HG02642 (cell line): Measurements from ENCODE around the gene ITPK1.

Experiments
- ATAC-seq: cut with Tn5 transposase; IDR thresholded peaks from one replicate; pipeline ENCODE4 v1.9.1; 2021; ENCODE audit warnings: mild to moderate bottlenecking; ENCODE audit not compliant: unreplicated experiment, poor library complexity

ITPK1 gene

DNA sequence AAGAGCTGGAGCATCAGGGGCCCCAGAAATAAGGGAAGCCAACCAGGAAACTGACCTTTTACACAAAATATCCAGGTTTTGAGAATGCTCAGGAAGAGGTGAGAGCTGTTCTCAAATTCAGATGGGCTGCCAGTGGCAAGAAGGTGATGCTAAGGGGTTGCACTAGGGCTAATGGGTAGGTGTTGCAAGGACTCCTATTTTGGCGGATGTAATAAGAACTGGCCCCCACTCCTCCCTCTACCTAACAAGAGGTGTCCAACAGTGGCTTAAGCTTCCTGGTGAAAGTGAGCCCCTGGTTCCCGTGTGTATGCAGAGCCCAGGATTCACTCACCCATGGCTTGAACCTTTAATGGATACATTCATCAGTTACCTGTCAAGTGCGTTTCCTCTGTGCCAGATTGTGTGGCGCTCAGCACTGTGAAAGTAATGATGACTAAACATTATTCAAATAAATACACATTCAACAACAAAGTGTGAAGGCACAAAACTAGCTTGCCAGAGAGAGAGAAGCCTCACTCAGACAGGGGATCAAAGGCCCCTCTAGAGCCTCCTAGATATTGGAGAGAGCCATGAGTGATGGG lies 193.5 kb downstream of the ITPK1 start:
- no peak for ATAC-seq

DNA sequence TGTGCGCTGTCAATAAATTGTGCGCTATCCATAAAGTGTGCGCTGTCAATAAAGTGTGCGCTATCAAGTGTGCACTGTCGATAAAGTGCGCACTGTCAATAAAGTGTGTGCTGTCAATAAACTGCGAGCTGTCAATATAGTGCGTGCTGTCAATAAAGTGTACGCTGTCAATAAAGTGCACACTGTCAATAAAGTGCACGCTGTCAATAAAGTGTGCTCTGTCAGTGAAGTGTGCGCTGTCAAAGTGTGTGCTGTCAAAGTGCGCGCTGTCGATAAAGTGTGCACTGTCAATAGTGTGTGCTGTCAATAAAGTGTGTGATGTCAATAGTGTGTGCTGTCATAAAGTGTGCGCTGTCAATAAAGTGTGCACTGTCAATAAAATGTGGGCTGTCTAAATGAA lies 195.7 kb downstream of the ITPK1 start:
- ATAC-seq, result no peak

DNA sequence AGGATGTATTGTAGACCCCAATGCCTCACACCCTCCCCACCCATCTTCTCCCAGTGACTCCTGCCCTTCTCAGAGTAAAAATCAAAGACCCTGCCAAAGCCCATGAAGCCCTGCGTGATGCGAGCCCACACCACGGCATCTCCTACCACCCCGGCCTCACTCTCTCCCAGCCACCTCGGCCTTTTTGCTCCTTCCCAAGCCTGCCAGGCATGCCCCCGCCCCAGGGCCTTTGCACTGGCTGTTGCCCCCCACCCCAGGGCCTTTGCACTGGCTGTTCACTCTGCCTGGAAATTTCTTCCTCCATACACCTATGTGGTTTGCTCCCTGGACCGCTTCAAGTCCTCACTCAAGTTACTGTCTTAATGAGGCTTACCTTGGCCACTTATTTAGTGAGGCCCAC lies 197.8 kb downstream of the ITPK1 start:
- no peak for ATAC-seq

DNA sequence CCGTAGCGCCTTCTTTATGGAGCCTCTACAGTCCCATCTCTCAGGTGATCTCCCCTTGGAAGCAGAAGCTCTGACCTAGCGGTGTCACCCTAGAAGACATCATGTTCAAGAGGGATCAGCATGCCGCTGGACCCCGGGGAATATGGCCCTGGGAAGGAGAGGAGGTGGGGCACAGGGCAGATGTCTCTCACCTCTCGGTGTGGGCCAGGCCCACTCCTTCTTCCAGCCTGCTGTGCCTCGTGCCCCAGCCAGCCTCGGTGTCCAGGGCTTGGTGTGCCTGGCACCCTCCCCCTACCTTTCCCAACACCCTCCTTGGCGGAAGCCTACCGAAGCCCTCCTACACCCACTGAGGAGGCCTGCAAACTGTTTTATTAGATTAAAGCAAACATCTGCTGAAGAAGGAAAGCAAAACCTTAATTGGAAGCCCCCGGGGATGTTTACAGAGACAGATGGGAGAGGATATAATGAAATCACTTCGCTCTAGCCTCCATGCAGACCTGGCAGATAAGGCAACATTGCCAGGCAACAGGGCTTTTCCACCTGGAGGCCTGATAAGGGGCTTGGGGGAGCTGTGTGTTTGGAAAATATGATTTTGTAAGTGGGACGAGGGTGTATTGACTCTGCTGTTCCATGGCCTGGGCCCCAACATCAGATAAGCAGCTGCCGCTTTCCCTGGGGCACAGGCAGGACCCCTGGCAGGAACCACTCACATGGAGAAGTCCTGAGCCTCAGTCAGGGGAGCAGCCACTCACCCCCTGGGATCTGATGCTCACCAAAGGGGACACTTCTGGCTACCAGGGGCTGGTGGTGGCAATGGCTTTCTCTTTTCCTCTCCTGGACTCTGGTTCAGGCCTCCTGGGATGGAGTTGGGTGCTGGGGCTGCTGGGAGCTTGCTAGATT lies 198.4 kb downstream of the ITPK1 start:
- ATAC-seq, result no peak

DNA sequence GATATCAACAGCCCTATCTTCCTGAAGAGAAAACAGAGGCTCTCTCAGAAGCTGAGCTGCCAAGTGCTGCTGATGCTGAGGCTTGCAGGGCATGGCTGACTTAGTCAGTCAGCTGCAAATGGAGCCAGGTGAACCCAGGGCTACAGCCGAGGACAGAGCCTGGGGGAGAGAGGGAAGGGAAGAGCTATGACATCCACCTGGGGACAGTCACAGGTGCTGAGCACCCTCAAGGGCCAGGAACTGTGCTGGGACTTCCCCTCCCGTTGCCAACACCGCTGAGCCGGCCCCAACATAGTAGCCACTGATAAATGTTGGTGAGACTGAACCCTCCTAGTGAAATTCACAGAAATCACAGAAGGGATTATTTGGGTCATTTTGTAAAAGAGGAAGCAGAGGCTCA lies 199.5 kb downstream of the ITPK1 start:
- no peak for ATAC-seq

DNA sequence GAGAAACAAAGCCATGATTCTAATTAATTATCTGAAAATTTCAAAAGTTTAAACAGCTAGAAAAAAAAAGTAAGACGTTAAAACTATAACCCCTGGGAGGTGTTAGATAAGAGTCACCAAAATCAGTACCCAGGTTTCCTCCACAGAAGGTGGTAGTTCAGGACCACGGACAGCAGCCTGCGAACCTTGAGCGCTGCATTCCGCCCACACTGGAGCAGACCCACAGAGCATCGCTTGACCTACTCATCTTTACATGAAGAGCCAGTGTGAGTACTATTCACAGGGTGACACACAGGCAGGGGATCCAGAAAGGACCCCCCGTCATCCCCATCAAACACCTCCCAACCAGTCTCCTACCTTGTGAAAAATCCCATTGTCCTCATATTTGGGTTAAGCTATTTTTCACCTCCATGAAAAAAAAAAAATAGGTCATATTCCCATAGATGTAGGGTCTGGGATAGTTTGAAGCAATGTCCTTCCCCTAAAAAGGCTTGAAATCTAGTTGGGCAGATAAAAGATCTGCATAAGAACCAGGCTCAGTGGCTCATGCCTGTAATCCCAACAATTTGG lies 201.6 kb downstream of the ITPK1 start:
- ATAC-seq, result no peak

DNA sequence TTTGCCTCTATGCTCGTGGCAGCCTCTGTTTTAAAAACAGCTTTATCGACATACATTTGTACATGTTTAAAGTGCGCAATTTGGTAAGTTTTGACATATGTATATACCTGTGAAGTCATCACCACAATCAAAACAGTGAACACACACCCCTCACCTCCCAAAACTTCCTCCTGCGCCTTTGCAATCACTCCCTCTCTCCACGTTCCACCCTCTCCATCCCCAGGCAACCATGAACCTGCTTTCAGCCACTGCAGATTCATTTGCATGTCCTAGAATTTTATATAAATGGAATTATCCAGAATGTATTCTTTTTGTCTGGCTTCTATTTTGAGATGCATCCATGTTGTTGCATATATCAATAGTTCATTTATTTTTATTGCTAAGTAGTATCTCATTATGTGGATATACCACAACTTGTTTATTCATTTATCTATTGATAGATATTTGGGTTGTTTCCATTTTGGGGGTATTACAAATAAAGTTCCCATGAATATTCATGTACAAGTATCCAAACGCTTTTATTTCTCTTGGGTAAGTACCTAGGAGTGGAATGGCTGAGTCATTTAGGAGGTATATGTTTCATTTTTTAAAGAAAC lies 208.3 kb downstream of the ITPK1 start:
- no peak for ATAC-seq

DNA sequence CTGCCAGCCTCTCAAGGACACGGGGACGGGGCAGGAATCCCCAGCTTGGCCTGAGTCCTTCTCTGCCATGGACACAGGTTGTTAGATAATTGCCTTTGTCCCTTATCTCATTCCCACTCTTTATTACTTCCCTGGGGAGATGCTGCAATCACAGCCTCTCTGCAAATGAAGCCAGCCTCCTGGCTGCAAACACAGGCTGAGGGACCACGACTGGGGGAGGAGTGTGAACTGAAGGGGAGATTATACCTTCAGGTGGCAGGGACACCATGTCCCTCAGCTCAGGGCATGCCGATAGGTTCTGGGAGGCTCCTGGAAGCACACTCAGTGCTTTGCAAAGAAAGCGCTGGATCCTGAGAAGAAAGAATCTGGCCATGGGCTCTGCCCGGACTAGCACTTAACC lies 208.9 kb downstream of the ITPK1 start:
- ATAC-seq, result no peak

DNA sequence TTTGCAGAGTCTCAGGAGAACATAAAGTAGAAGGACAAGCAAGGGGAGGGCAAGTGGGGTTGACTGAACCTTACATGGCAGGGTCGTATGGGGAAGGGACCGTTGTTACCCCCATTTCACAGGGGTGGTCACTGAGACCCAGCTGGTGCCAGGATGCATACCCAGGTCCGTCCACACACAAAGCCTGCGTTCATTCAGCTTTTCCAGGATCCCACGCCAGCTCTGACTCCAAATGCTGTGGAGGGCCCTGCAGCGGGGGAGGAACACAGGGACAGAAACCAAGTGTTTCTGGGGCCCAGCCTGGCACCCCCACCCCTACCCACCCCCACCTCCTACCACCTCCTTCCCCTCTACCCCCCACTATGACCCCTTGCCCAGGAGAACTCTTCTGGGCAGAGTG lies 209.3 kb downstream of the ITPK1 start:
- ATAC-seq, result no peak

DNA sequence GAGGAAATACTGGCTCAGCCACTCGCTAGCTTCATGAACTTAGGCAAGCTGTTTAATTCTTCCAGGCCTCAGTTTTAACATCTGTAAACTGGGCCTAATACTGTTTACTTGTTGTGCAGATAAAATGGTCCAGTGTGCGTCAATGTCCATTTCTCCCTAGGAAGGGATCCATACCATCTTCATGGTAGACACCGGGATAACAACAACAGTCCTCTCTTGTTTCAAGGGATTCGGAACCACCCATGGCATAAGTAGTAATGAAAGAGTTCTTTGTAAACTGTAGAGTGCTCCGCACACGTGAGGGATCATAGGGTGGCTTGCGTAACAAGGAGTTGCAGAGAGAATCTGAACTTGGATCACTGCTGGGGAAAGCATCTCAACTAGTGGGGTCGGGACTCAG lies 210.1 kb downstream of the ITPK1 start:
- no peak for ATAC-seq

DNA sequence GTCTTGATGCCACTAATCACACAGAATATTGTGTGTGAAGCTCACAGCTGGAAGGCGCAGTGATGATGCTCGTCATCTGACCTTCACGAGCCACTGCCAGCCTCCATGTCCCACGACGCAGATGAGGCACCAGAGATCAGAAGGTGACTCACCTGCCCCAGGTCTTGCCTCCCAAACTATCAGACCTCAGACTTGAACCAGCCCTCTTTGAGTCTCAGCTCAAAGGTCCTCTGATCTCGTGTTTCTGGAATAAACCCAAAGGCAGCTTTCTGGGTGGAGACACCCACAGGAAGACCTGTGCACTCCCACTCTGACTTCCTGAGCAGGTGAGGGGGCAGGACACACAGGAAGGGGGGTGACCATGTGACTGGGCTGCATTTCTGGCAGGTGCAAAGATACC lies 212.4 kb downstream of the ITPK1 start:
- ATAC-seq, result no peak

DNA sequence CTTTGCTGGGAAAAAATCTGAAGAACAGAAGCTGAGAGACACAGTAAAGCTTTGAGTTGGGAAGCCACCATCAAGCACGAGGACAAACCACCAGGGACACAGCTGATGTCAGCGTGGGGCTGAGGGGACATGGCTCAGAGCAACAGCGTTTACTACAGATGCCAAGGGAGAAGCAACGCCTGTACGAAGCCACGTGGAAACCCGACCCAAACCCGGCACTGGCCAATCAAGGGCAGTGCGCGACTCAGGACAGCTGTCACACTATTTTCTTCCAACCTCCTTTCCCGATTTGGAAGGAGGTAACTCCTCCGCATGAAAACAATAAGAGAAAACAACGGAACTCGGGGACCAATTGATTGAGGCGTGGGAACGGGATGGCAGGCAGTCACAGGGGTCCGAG lies 213.0 kb downstream of the ITPK1 start:
- ATAC-seq, result no peak

DNA sequence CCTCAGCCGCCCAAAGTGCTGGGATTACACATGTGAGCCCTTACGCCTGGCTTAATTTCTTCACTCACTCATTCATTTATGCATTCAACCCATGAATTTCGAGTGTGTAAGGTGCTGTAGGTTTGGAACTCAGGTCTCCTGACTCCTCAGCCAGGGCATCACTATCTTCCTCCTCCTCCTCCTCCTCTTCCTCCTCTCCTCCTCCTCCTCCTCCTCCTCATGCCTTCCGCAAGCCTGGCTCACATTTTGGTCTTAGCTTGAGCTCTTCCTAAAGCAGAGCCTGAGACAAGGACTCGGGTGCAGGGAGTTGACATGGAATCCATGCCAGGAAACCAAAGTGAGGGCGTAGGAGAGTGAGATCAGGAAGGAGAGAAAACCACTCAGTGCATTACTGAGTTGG lies 213.5 kb downstream of the ITPK1 start:
- no peak for ATAC-seq

DNA sequence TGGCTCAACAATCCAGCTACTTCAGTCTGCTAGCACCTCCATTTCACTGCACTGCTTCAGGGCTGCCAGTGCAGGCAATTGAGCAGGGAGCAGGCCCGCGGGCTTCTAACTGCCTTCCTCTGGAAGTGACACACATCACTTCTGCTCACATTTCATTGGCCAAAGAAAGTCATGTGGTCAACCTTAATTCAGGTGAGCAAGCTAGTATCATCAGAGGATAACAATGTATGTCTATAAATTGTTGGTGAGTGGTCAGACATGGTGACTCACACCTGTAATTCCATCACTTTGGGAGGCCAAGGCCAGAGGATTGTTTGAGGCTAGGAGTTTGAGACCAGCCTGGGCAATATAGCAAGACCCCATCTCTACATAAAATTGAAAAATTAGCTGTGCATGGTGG lies 215.1 kb downstream of the ITPK1 start:
- ATAC-seq, result no peak

DNA sequence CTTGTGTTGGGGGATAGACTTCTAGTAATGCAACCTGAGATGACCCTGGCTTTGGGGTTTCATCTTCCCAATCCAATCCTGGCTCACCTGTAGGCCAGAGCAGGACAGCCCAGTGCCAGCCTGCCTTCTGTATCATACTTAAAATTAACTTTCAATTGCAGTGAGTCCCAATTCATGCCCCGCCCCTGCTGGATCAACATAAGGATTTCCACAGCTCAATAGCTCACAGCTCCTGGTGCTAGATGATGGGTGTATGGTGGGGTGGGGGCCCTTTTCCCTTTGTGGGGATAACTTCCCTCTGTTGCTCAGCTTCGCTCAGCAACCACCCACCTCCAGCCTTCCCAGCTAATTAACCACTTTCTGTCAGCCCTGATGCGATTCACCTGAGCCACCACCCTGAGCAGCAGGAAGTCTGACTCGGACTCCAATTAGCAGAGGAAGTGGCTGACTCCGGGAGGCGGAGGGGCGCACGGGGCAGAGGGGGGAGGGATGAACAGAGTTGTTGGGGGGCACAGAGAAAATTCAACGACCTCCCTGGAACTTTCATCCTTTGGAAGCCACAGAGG lies 217.1 kb downstream of the ITPK1 start:
- ATAC-seq, result no peak

DNA sequence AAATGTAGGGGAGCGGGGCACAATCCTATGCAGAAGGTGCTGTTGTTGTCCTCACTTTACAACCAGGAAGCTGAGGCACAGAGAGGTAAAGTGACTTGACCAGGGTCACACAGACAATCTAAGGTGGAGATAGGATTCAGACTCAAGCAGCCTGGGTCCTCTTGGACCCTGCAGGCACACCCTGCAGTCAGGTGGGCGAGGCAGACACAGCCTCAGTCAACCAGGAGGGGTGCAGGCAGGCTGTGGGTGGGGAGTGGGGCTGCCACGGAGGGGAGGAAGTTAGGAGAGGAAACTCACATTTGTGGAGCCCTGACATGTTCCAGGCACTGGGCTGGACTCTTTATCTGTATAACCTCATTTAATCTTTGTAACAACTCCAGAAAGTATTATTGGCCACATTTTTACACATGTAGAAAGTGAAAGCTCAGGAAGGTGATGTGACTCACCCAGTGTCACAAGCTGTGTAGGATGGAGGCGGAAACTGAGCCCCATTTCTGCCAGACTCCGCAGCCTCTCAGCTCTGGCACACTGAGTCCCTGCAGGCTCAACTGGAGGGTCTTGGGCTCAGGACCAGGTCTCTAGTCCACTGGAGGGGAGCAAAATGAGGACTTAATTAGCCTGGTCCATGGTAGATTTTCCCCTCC lies 217.7 kb downstream of the ITPK1 start:
- no peak for ATAC-seq

DNA sequence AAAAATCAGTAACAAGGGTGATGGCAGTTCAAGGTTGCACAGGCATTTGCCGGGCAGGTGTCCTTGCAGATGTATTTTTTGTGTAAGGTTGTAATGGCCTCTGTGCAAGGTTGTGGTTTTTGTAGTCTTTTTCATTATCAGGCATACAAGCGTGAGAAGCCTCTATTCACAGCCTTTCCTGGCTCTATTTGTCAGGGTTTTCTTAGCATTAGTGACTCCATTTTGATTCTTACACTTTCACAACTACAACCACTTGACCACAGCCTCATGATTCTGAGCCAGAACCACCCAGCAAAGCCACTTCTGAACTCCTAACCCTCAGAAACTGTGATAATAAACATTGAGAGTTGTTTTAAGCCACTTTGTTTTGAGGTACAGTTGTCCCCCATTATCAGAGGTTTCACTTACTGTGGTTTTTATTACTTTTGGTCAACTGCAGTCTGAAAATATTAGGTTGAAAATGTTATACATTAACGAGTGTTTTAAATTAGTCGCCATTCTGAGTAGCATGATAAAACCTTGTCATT lies 220.3 kb downstream of the ITPK1 start:
- ATAC-seq, result no peak

DNA sequence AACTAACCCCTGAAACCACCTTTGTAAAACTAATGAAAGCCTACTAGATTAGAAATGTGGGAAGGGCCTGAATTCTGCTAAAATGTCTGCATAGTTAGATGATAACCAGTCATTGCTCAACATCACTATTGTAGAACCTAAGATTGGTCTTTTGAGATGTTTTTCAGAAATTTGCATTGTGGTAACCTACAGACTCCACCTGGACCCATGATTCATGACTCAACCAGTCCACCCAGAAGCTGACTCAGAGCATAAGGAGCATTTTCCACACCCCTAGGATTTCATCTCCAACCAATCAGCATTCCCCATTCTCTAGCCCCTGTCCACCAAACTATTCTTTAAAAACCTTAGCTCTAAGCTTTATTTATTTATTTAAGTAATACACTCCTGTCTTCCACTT lies 223.1 kb downstream of the ITPK1 start:
- ATAC-seq, result no peak

DNA sequence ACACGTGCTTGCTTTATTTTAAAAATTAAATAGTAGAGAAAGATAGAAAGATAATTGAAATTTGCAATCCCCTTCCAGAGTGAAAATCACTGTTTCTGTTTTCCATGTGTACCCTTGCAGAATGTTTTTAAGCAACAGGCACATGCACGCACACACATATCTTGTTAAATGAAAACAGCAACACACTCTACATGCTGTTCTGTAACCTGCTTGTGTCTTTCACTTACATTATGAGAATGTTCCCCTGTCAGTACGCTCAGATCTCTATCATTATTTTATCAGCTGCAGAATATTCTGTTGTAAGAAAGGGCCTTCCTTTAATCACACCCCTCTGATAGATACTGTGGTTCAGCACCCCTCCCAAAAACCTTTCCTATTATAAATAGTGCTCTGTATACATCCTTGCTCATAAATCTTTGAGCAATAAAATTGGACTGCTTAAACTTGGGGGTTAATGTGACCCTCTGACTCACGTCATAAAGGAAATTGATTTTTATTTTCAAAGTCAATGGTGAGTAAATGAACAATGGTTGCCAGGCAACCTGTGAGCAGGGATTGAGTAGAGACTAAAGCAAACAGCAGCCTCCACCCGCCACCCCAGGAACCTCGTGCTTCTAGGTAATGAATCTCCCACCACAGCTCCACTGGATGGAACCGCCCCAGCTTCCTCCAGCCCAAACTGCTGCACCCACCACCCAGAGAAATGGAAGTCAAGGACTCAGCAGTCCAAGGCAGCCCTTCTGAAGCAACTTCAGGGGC lies 224.7 kb downstream of the ITPK1 start:
- no peak for ATAC-seq

DNA sequence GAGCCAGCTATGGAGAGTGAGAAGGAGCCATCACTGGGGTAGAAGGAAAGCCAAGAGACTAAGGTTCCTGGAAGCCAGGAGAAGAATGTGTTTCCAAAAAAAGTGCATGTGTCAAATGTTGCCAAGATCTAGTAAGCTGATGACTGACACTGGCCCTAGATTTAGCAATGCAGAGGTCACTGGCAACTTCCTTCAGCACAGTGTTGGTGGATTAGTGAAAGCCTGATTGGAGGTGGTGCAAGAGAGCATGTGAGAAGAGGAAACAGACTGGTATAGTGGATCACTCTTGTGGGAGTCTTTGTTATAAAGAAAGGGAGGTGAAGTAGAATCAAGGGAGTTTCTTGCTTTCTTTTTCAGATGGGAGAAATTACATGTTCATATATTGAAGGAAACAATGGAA lies 226.8 kb downstream of the ITPK1 start:
- no peak for ATAC-seq
